ENCODE measurements around the gene BPIFB2. TPM values are rescaled to one million over a fixed set of nuclear protein-coding genes. Genes with fewer than 3 reads are reported as not detected.

BPIFB2 gene
- polyA plus RNA-seq, 1 experiment = not detected

GRCh38 chr20:32983459-32984112, 23.9 kb upstream of the BPIFB2 start:
- ChIA-PET CTCF (no interaction called here), POLR2A (no interaction called here)
- no peak overlapping the region for H3K27ac ChIP-seq (ENCODE audit: low read depth, low read length)
- peaks cover 3% of the 10 kb centered on the region for H3K27me3 ChIP-seq (ENCODE audit: control insufficient read depth, insufficient read depth, low read length)
- no peak for DNase-seq (ENCODE audit: low read depth, low spot score)
- H3K9me3 ChIP-seq (ENCODE audit: control insufficient read depth, insufficient read depth, low read length) = no peaks in the 10 kb centered on the region
- TF ChIP-seq CTCF (IDR thresholded peaks at IDR 0.05; ENCODE audit: low read depth, low read length) = no peak
- no peak overlapping the region for H3K4me3 ChIP-seq (ENCODE audit: low read depth, low read length)

- TF ChIP-seq CTCF (IDR thresholded peaks at IDR 0.05; ENCODE audit: low read depth, low read length) = no peak
- Histone ChIP-seq H3K4me3 (ENCODE audit: low read depth, low read length) (no peak overlapping the region), H3K9me3 (ENCODE audit: control insufficient read depth, insufficient read depth, low read length) (no peaks in the 10 kb centered on the region), H3K27me3 (ENCODE audit: control insufficient read depth, insufficient read depth, low read length) (peaks cover 3% of the 10 kb centered on the region), H3K27ac (ENCODE audit: low read depth, low read length) (no peak overlapping the region)
- ChIA-PET POLR2A (no interaction called here), CTCF (no interaction called here)
- no peak for DNase-seq (ENCODE audit: low read depth, low spot score)
Observed at GRCh38 chr20:32984196-32984595, 23.3 kb upstream of the BPIFB2 start.

- Histone ChIP-seq H3K9me3 (ENCODE audit: control insufficient read depth, insufficient read depth, low read length) (no peaks in the 10 kb centered on the region), H3K4me3 (ENCODE audit: low read depth, low read length) (no peak overlapping the region), H3K27ac (ENCODE audit: low read depth, low read length) (no peak overlapping the region), H3K27me3 (ENCODE audit: control insufficient read depth, insufficient read depth, low read length) (no peaks in the 10 kb centered on the region)
- CTCF ChIA-PET = no interaction called here
- DNase-seq (ENCODE audit: low read depth, low spot score) = no peak
- POLR2A ChIA-PET = no interaction called here
- no peak for TF ChIP-seq CTCF (IDR thresholded peaks at IDR 0.05; ENCODE audit: low read depth, low read length)
Observed at GRCh38 chr20:32984631-32985354, 22.7 kb upstream of the BPIFB2 start.

GRCh38 chr20:32985596-32985995, 21.9 kb upstream of the BPIFB2 start:
- no peak overlapping the region for H3K4me3 ChIP-seq (ENCODE audit: low read depth, low read length)
- no peaks in the 10 kb centered on the region for H3K27me3 ChIP-seq (ENCODE audit: control insufficient read depth, insufficient read depth, low read length)
- ChIA-PET CTCF (no interaction called here), POLR2A (no interaction called here)
- DNase-seq (ENCODE audit: low read depth, low spot score) = no peak
- TF ChIP-seq CTCF (IDR thresholded peaks at IDR 0.05; ENCODE audit: low read depth, low read length) = no peak
- H3K27ac ChIP-seq (ENCODE audit: low read depth, low read length) = no peak overlapping the region
- H3K9me3 ChIP-seq (ENCODE audit: control insufficient read depth, insufficient read depth, low read length) = no peaks in the 10 kb centered on the region

- DNase-seq (ENCODE audit: low read depth, low spot score) = no peak
- Histone ChIP-seq H3K4me3 (ENCODE audit: low read depth, low read length) (no peak overlapping the region), H3K9me3 (ENCODE audit: control insufficient read depth, insufficient read depth, low read length) (no peaks in the 10 kb centered on the region), H3K27ac (ENCODE audit: low read depth, low read length) (no peak overlapping the region), H3K27me3 (ENCODE audit: control insufficient read depth, insufficient read depth, low read length) (peaks cover under 1% of the 10 kb centered on the region)
- no peak for TF ChIP-seq CTCF (IDR thresholded peaks at IDR 0.05; ENCODE audit: low read depth, low read length)
- ChIA-PET CTCF (no interaction called here), POLR2A (no interaction called here)
Observed at GRCh38 chr20:32986331-32986966, 21.1 kb upstream of the BPIFB2 start.
